T-helper 17 cell (primary cell): ENCODE measurements around the gene MFSD11. TPM values are rescaled to one million over a fixed set of nuclear protein-coding genes. Genes with fewer than 3 reads are reported as not detected.
A peak's percentile ranks its signal among the peaks of the same experiment; 100 is the strongest.
"Not testable (repeated sequence)": the region's sequence is repeated elsewhere in the genome, so short reads cannot be mapped to it uniquely, and the experiment has no call there.

ENCODE experiments used
- ATAC-seq: fragments of 150-1000 bp; cut with Tn5 transposase; 2 replicates; pipeline ENCODE4 v1.10.0; 2021; ENCODE audit warnings: mild to moderate bottlenecking, moderate library complexity
- DNase-seq, 3 donors: peaks; one replicate each; pipeline versions ENCODE4 v3.0.0 to v3.0.0-alpha.2; 2020 to 2021
- H3K9me3 ChIP-seq: one replicate; pipeline ENCODE4 v1.7.0; 2013; ENCODE audit warnings: low read length, mild to moderate bottlenecking; ENCODE audit not compliant: control insufficient read depth, poor library complexity, severe bottlenecking
- H3K27ac Mint-ChIP-seq: one replicate; pipeline ENCODE4 v1.8.0; 2022; ENCODE audit warnings: mild to moderate bottlenecking, moderate library complexity, mixed read lengths
- H3K27me3 Mint-ChIP-seq: one replicate; pipeline ENCODE4 v1.8.0; 2022; ENCODE audit warnings: mixed read lengths
- H3K36me3 Mint-ChIP-seq: one replicate; pipeline ENCODE4 v1.8.0; 2022; ENCODE audit warnings: low read depth, mixed read lengths
- H3K4me1 Mint-ChIP-seq: one replicate; pipeline ENCODE4 v1.8.0; 2022; ENCODE audit warnings: mild to moderate bottlenecking, mixed read lengths
- H3K4me3 Mint-ChIP-seq: one replicate; pipeline ENCODE4 v1.8.0; 2022; ENCODE audit warnings: mild to moderate bottlenecking, moderate library complexity, mixed read lengths
- total RNA-seq, 4 donors: library from RNA in 2 of 4; stranded (reverse) in 2 of 4; gene quantifications; one replicate each; pipeline ENCODE4 v1.2.3 and lab custom pipeline; 2022 to 2026

The MFSD11 gene
- total RNA-seq = 10 to 100 TPM; 29.4 to 36.7 TPM
- 28.6 to 42.2 reads per million in 2 donors for total RNA-seq (lab: John Stamatoyannopoulos, UW)

GRCh38 chr17:76737676-76738467 is at the start of gene MFSD11:
MFSD11 (plus strand) TSS chr17:76738119; CDS start chr17:76738353, 234 bp downstream.
- H3K36me3 Mint-ChIP-seq = peaks cover 13% of the 10 kb centered on the region
- peak within 1 kb of the TSS; percentile 96 for H3K4me3 Mint-ChIP-seq
- no peaks in the 10 kb centered on the region for H3K27me3 Mint-ChIP-seq
- H3K9me3 ChIP-seq = peaks cover 6% of the 10 kb centered on the region
- H3K4me1 Mint-ChIP-seq = peaks cover 50% of the 10 kb centered on the region
- ATAC-seq = peak; percentile 75
- H3K27ac Mint-ChIP-seq = peak within 1 kb of the TSS; percentile 99
- DNase-seq = peak; percentile 86 to 94 (median 91)

- Mint-ChIP-seq H3K27ac (no peak overlapping the region), H3K36me3 (peaks cover 4% of the 10 kb centered on the region), H3K4me1 (peaks cover 5% of the 10 kb centered on the region), H3K4me3 (no peak overlapping the region), H3K27me3 (peaks cover 5% of the 10 kb centered on the region)
- H3K9me3 ChIP-seq = no peaks in the 10 kb centered on the region
- no peak for ATAC-seq
- no peak for DNase-seq
Measured at GRCh38 chr17:76688165-76688622, 49.7 kb upstream of the MFSD11 start.

GRCh38 chr17:76689859-76690258 is 48.1 kb upstream of the MFSD11 start:
- H3K4me1 Mint-ChIP-seq = peaks cover 5% of the 10 kb centered on the region
- peaks cover 4% of the 10 kb centered on the region for H3K36me3 Mint-ChIP-seq
- ATAC-seq (no peak), DNase-seq (no peak)
- no peaks in the 10 kb centered on the region for H3K9me3 ChIP-seq
- peaks cover 5% of the 10 kb centered on the region for H3K27me3 Mint-ChIP-seq
- no peak overlapping the region for H3K27ac Mint-ChIP-seq
- H3K4me3 Mint-ChIP-seq = no peak overlapping the region

GRCh38 chr17:76690596-76691280 is 47.2 kb upstream of the MFSD11 start:
- ATAC-seq = no peak
- H3K4me1 Mint-ChIP-seq = peaks cover 12% of the 10 kb centered on the region
- H3K27me3 Mint-ChIP-seq = peaks cover 5% of the 10 kb centered on the region
- DNase-seq = no peak
- H3K4me3 Mint-ChIP-seq = no peak overlapping the region
- H3K36me3 Mint-ChIP-seq = peaks cover 4% of the 10 kb centered on the region
- no peak overlapping the region for H3K27ac Mint-ChIP-seq
- no peaks in the 10 kb centered on the region for H3K9me3 ChIP-seq

- Mint-ChIP-seq H3K36me3 (peaks cover 4% of the 10 kb centered on the region), H3K27me3 (peaks cover 5% of the 10 kb centered on the region), H3K4me1 (peaks cover 15% of the 10 kb centered on the region), H3K27ac (no peak overlapping the region), H3K4me3 (no peak overlapping the region)
- no peak for ATAC-seq
- DNase-seq = no peak
- no peaks in the 10 kb centered on the region for H3K9me3 ChIP-seq
Measured at GRCh38 chr17:76691379-76692191, 46.3 kb upstream of the MFSD11 start.

GRCh38 chr17:76695059-76695831 is 42.7 kb upstream of the MFSD11 start:
- Mint-ChIP-seq H3K4me3 (no peak overlapping the region), H3K27ac (no peak overlapping the region), H3K27me3 (no peaks in the 10 kb centered on the region), H3K4me1 (peaks cover 17% of the 10 kb centered on the region), H3K36me3 (no peaks in the 10 kb centered on the region)
- ATAC-seq (no peak), DNase-seq (no peak)
- H3K9me3 ChIP-seq = no peaks in the 10 kb centered on the region

- H3K36me3 Mint-ChIP-seq = no peaks in the 10 kb centered on the region
- no peak for DNase-seq
- no peak overlapping the region for H3K4me3 Mint-ChIP-seq
- no peaks in the 10 kb centered on the region for H3K27me3 Mint-ChIP-seq
- no peak overlapping the region for H3K27ac Mint-ChIP-seq
- H3K9me3 ChIP-seq = no peaks in the 10 kb centered on the region
- H3K4me1 Mint-ChIP-seq = peaks cover 20% of the 10 kb centered on the region
- no peak for ATAC-seq
Measured at GRCh38 chr17:76696763-76697701, 40.9 kb upstream of the MFSD11 start.

- no peak for ATAC-seq
Measured at GRCh38 chr17:76697702-76698465, 40.0 kb upstream of the MFSD11 start.

GRCh38 chr17:76698466-76698977 is 39.4 kb upstream of the MFSD11 start:
- not testable (repeated sequence) for H3K36me3 Mint-ChIP-seq, H3K27ac Mint-ChIP-seq, ATAC-seq, H3K9me3 ChIP-seq, H3K27me3 Mint-ChIP-seq, DNase-seq
- Mint-ChIP-seq H3K4me1 (peaks cover 20% of the 10 kb centered on the region), H3K4me3 (peak overlapping the region; percentile 49)

More at GRCh38 chr17:76697702-76698465, 40.0 kb upstream of the MFSD11 start:
- Mint-ChIP-seq H3K4me3 (no peak overlapping the region), H3K27me3 (no peaks in the 10 kb centered on the region), H3K27ac (no peak overlapping the region), H3K36me3 (no peaks in the 10 kb centered on the region), H3K4me1 (peaks cover 20% of the 10 kb centered on the region)
- no peak for DNase-seq
- H3K9me3 ChIP-seq = no peaks in the 10 kb centered on the region

- DNase-seq = no peak
- no peak for ATAC-seq
- no peaks in the 10 kb centered on the region for H3K9me3 ChIP-seq
- H3K27ac Mint-ChIP-seq = peak overlapping the region; percentile 57
- no peaks in the 10 kb centered on the region for H3K27me3 Mint-ChIP-seq
- no peaks in the 10 kb centered on the region for H3K36me3 Mint-ChIP-seq
- H3K4me3 Mint-ChIP-seq = peak overlapping the region; percentile 68
- H3K4me1 Mint-ChIP-seq = peaks cover 18% of the 10 kb centered on the region
Measured at GRCh38 chr17:76700270-76700616, 37.7 kb upstream of the MFSD11 start.
